H9 (cell line): Measurements from ENCODE around the gene MAP3K19. TPM values are rescaled to one million over a fixed set of nuclear protein-coding genes. Genes with fewer than 3 reads are reported as not detected.

Experiments used
- DNase-seq: peaks from one replicate; pipeline ENCODE4 v3.0.0-alpha.2; 2017
- H2AFZ ChIP-seq: one replicate; pipeline ENCODE4 v1.6.1; 2013; ENCODE audit warnings: mild to moderate bottlenecking, low read length, control low read depth, moderate library complexity
- H2AK5ac ChIP-seq: 2 replicates; pipeline ENCODE4 v1.6.1; 2013; ENCODE audit warnings: low read length, control low read depth, mixed read lengths; ENCODE audit not compliant: insufficient read length
- H2BK120ac ChIP-seq: one replicate; pipeline ENCODE4 v1.6.1; 2013; ENCODE audit warnings: low read depth, mild to moderate bottlenecking, low read length, control low read depth, inconsistent platforms; ENCODE audit not compliant: poor library complexity, severe bottlenecking
- H2BK12ac ChIP-seq: 2 replicates; pipeline ENCODE4 v1.6.1; 2013; ENCODE audit warnings: low read length, control low read depth, mixed read lengths, low read depth; ENCODE audit not compliant: insufficient read length
- H2BK15ac ChIP-seq: 2 replicates; pipeline ENCODE4 v1.6.1; 2013; ENCODE audit warnings: low read depth, low read length, control low read depth
- H2BK20ac ChIP-seq: one replicate; pipeline ENCODE4 v1.6.1; 2013; ENCODE audit warnings: low read depth, mild to moderate bottlenecking, low read length, control low read depth, inconsistent platforms; ENCODE audit not compliant: poor library complexity, severe bottlenecking
- H2BK5ac ChIP-seq: 2 replicates; pipeline ENCODE4 v1.6.1; 2013; ENCODE audit warnings: low read length, control low read depth, mixed read lengths; ENCODE audit not compliant: insufficient read length
- H3K14ac ChIP-seq: 2 replicates; pipeline ENCODE4 v1.6.1; 2013; ENCODE audit warnings: low read length, control low read depth; ENCODE audit not compliant: insufficient read depth
- H3K18ac ChIP-seq: 2 replicates; pipeline ENCODE4 v1.6.1; 2013; ENCODE audit warnings: low read depth, mild to moderate bottlenecking, mixed read lengths, low read length, control low read depth; ENCODE audit not compliant: insufficient read length
- H3K23ac ChIP-seq: 2 replicates; pipeline ENCODE4 v1.6.1; 2013; ENCODE audit warnings: low read length, control low read depth, mixed read lengths, low read depth; ENCODE audit not compliant: insufficient read length
- H3K23me2 ChIP-seq: 2 replicates; pipeline ENCODE4 v1.6.1; 2013; ENCODE audit warnings: low read depth, mild to moderate bottlenecking, mixed read lengths, low read length, control low read depth; ENCODE audit not compliant: insufficient read length, poor library complexity, severe bottlenecking
- H3K27ac ChIP-seq: 2 replicates; pipeline ENCODE4 v1.5.1; 2013; ENCODE audit warnings: low read length, control low read depth, mixed read lengths, low read depth; ENCODE audit not compliant: insufficient read length
- H3K27me3 ChIP-seq: 2 replicates; pipeline ENCODE4 v1.6.1; 2013; ENCODE audit warnings: low read length, control low read depth, inconsistent platforms; ENCODE audit not compliant: insufficient read depth
- H3K4ac ChIP-seq: 2 replicates; pipeline ENCODE4 v1.6.1; 2013; ENCODE audit warnings: low read depth, mild to moderate bottlenecking, control low read depth, inconsistent platforms, low read length, moderate library complexity
- H3K4me1 ChIP-seq: 2 replicates; pipeline ENCODE4 v1.6.1; 2013; ENCODE audit warnings: low read length, control low read depth, inconsistent platforms; ENCODE audit not compliant: insufficient read depth
- H3K4me2 ChIP-seq: 2 replicates; pipeline ENCODE4 v1.6.1; 2013; ENCODE audit warnings: low read length, control low read depth, mixed read lengths; ENCODE audit not compliant: insufficient read length, insufficient read depth
- H3K56ac ChIP-seq: 2 replicates; pipeline ENCODE4 v1.6.1; 2013; ENCODE audit warnings: low read depth, mild to moderate bottlenecking, mixed read lengths, low read length, control low read depth; ENCODE audit not compliant: insufficient read length
- H3K79me1 ChIP-seq: 2 replicates; pipeline ENCODE4 v1.6.1; 2013; ENCODE audit warnings: low read depth, mild to moderate bottlenecking, moderate library complexity, low read length, control low read depth, inconsistent platforms; ENCODE audit not compliant: insufficient read depth, poor library complexity, severe bottlenecking
- H3K79me2 ChIP-seq: 2 replicates; pipeline ENCODE4 v1.6.1; 2013; ENCODE audit warnings: low read length, control low read depth, inconsistent platforms; ENCODE audit not compliant: insufficient read depth
- H3K9ac ChIP-seq: 2 replicates; pipeline ENCODE4 v1.6.1; 2013; ENCODE audit warnings: low read length, control low read depth, mixed read lengths; ENCODE audit not compliant: insufficient read length; ENCODE audit errors: extremely low read depth
- H3K9me3 ChIP-seq: one replicate; pipeline ENCODE4 v1.6.1; 2013; ENCODE audit warnings: low read depth, low read length, inconsistent platforms; ENCODE audit not compliant: control insufficient read depth
- H3T11ph ChIP-seq: one replicate; pipeline ENCODE4 v1.6.1; 2013; ENCODE audit warnings: mild to moderate bottlenecking, low read length, control low read depth, inconsistent platforms
- H4K20me1 ChIP-seq: one replicate; pipeline ENCODE4 v1.6.1; 2013; ENCODE audit not compliant: control insufficient read depth, insufficient read length, insufficient read depth
- H4K5ac ChIP-seq: 2 replicates; pipeline ENCODE4 v1.6.1; 2013; ENCODE audit warnings: low read depth, mild to moderate bottlenecking, mixed read lengths, low read length, control low read depth; ENCODE audit not compliant: insufficient read length
- H4K8ac ChIP-seq: replicated peaks from 2 replicates; pipeline ENCODE4 v1.6.1; 2013; ENCODE audit warnings: low read length, control low read depth, mixed read lengths, low read depth; ENCODE audit not compliant: insufficient read length
- H4K91ac ChIP-seq: 2 replicates; pipeline ENCODE4 v1.6.1; 2013; ENCODE audit warnings: low read depth, mild to moderate bottlenecking, moderate library complexity, mixed read lengths, low read length, control low read depth; ENCODE audit not compliant: insufficient read length
- H3K27ac Mint-ChIP-seq, 3 experiments: 2 replicates in 2 of 3; 3 replicates in 1 of 3; pipeline ENCODE4 v1.8.0; 2020 to 2021; ENCODE audit warnings: mixed read lengths in 3 of 3, mild to moderate bottlenecking in 1 of 3, moderate library complexity in 1 of 3
- H3K27me3 Mint-ChIP-seq: 2 replicates; pipeline ENCODE4 v1.8.0; 2021; ENCODE audit warnings: low read depth, mild to moderate bottlenecking, moderate library complexity, mixed read lengths
- H3K36me3 Mint-ChIP-seq, 3 experiments: 2 replicates in 2 of 3; 3 replicates in 1 of 3; pipeline ENCODE4 v1.8.0; 2020 to 2021; ENCODE audit warnings: low read depth in 3 of 3, mixed read lengths in 3 of 3; ENCODE audit not compliant: insufficient read depth in 1 of 3
- H3K4me1 Mint-ChIP-seq, 2 experiments: 2 replicates each; pipeline ENCODE4 v1.8.0; 2020; ENCODE audit warnings: mixed read lengths in 2 of 2
- H3K4me3 Mint-ChIP-seq, 2 experiments: 2 replicates in 1 of 2; 3 replicates in 1 of 2; pipeline ENCODE4 v1.8.0; 2020 to 2021; ENCODE audit warnings: mild to moderate bottlenecking in 2 of 2, mixed read lengths in 2 of 2, moderate library complexity in 1 of 2
- H3K9me3 Mint-ChIP-seq, 2 experiments: 2 replicates in 1 of 2; 3 replicates in 1 of 2; pipeline ENCODE4 v1.8.0; 2020; ENCODE audit warnings: mild to moderate bottlenecking in 2 of 2, mixed read lengths in 2 of 2, moderate library complexity in 1 of 2
- CTCF ChIP-seq: fragments of 200-600 bp; sonication (generic); conservative IDR thresholded peaks from 3 replicates; pipeline ENCODE4 v1.8.0; 2021; ENCODE audit warnings: antibody characterized with exemption, mild to moderate bottlenecking
- WGBS: extraction: QIAGEN DNeasy Blood & Tissue Kit; methylation state at CpG from one replicate; pipeline ENCODE4 v1.1.7; 2013; ENCODE audit warnings: missing lambda C conversion rate, low lambda C conversion rate, mixed read lengths; ENCODE audit not compliant: insufficient read length; ENCODE audit errors: extremely low coverage; 5-methylcytosine and 5-hydroxymethylcytosine counted together
- total RNA-seq: library from RNA; stranded (reverse); gene quantifications from 2 replicates; pipeline ENCODE4 v1.2.1, GENCODE V29; 2021

Gene MAP3K19
- total RNA-seq, 1 experiment from 2014 or later: not detected

- Histone ChIP-seq H3K27me3 (no peaks in the 10 kb centered on the region), H3K23me2 (peaks cover 9% of the 10 kb centered on the region), H4K5ac (peak overlapping the region; percentile 58), H2BK5ac (peak overlapping the region; percentile 50), H4K20me1 (no peaks in the 10 kb centered on the region), H3K4me2 (peak overlapping the region; percentile 85), H3T11ph (no peak overlapping the region), H3K79me2 (peaks cover 24% of the 10 kb centered on the region; the same call in 1 of the 2 replicates), H3K9ac (peak overlapping the region; percentile 85), H4K91ac (no peak overlapping the region), H3K14ac (peak overlapping the region; percentile 74; the same call in 1 of the 2 replicates), H2BK12ac (no peak overlapping the region), H3K18ac (peak overlapping the region; percentile 64), H3K79me1 (no peaks in the 10 kb centered on the region), H3K9me3 (no peaks in the 10 kb centered on the region), H2AFZ (peak overlapping the region; percentile 42), H2BK120ac (no peak overlapping the region), H3K27ac (peak overlapping the region; percentile 42), H3K23ac (no peak overlapping the region), H2BK20ac (no peak overlapping the region), H3K4me1 (no peaks in the 10 kb centered on the region), H3K56ac (peak overlapping the region; percentile 45), H4K8ac (no peak overlapping the region), H2BK15ac (no peak overlapping the region), H2AK5ac (no peak overlapping the region), H3K4ac (no peak overlapping the region; the same call in 1 of the 2 replicates)
- peak overlapping the region; percentile 99 to 100 (median 100) for H3K27ac Mint-ChIP-seq
- H3K4me3 Mint-ChIP-seq: peak overlapping the region; percentile 96 to 99
- H3K9me3 Mint-ChIP-seq: peaks cover 9 to 19% of the 10 kb centered on the region in 2 experiments; a peak in 4 of 5 replicates
- H3K27me3 Mint-ChIP-seq: peaks cover 3% of the 10 kb centered on the region; the same call in 1 of the 2 replicates
- no peak for DNase-seq
- peaks cover 0 to 17% (median 14%) of the 10 kb centered on the region in 3 experiments for H3K36me3 Mint-ChIP-seq
- no peak for TF ChIP-seq CTCF
- no CpG with 5 or more reads among the region's 16 CpGs for WGBS
- H3K4me1 Mint-ChIP-seq: peaks cover 11 to 16% of the 10 kb centered on the region in 2 experiments
These were observed 129.8 kb downstream of the MAP3K19 start for GRCh38 chr2:134917360-134917865.

Other genes starting within 250 kb of the MAP3K19 start
- not detected in 2 replicates for gene ACMSD, start 208.8 kb downstream of the MAP3K19 start, total RNA-seq
- gene CCNT2, start 128.6 kb downstream of the MAP3K19 start, total RNA-seq: 39.3 and 42.0 TPM in 2 replicates
- gene RAB3GAP1, start 4.8 kb upstream of the MAP3K19 start, total RNA-seq: 31.4 and 32.0 TPM in 2 replicates